Panc1 (cell line): ENCODE data around the gene WIPF1. TPM values are rescaled to one million over a fixed set of nuclear protein-coding genes. Genes with fewer than 3 reads are reported as not detected.

Experiments used
- ATAC-seq: fragments of 200-7000 bp; cut with Tn5 transposase; 2 replicates; pipeline ENCODE4 v1.9.1; 2020; ENCODE audit warnings: mild to moderate bottlenecking, moderate library complexity
- BruUV-seq: library from RNA; stranded (reverse); fragments of 400-500 nt; replicated peaks from 2 replicates; lab custom pipeline; 2021; lab: Mats Ljungman, UMichigan
- CTCF ChIA-PET: fragments of 300-600 bp; sonication (Branson Sonifier 250); formaldehyde crosslinking; loops from one replicate; lab custom pipeline; 2022; ENCODE audit warnings: antibody characterized with exemption; lab: Charles Lee
- POLR2A ChIA-PET: fragments of 300-600 bp; sonication (Branson Sonifier 250); formaldehyde crosslinking; loops from one replicate; lab custom pipeline; 2022; ENCODE audit warnings: antibody characterized with exemption; lab: Charles Lee
- DNase-seq: peaks from one replicate; pipeline ENCODE4 v3.0.0-alpha.2; 2010; ENCODE audit warnings: low read depth, low spot score
- H3K27ac ChIP-seq: 2 replicates; pipeline ENCODE4 v1.5.1; 2011; ENCODE audit warnings: mild to moderate bottlenecking, low read length, inconsistent platforms
- H3K27me3 ChIP-seq: fragments of 200-500 bp; sonication (Bioruptor generic); 2 replicates; pipeline ENCODE4 v1.6.0; 2014; ENCODE audit warnings: low read length, inconsistent platforms; ENCODE audit not compliant: control insufficient read depth, insufficient read depth
- H3K36me3 ChIP-seq: fragments of 200-500 bp; sonication (Bioruptor generic); 2 replicates; pipeline ENCODE4 v1.5.1; 2014; ENCODE audit warnings: inconsistent platforms, mild to moderate bottlenecking, low read length, moderate library complexity; ENCODE audit not compliant: control insufficient read depth, insufficient read depth
- H3K4me1 ChIP-seq: 2 replicates; pipeline ENCODE4 v1.5.1; 2011; ENCODE audit warnings: inconsistent platforms, mild to moderate bottlenecking, low read length, moderate library complexity; ENCODE audit not compliant: control insufficient read depth, insufficient read depth
- H3K4me3 ChIP-seq, 2 experiments: 2 replicates each; pipeline ENCODE4 v1.5.1; 2011 to 2012; ENCODE audit warnings: low read depth in 2 of 2, low read length in 2 of 2, mild to moderate bottlenecking in 2 of 2, inconsistent platforms in 1 of 2, moderate library complexity in 1 of 2
- H3K9me3 ChIP-seq: fragments of 200-500 bp; sonication (Bioruptor generic); 2 replicates; pipeline ENCODE4 v1.5.1; 2014; ENCODE audit warnings: low read depth, mild to moderate bottlenecking, inconsistent platforms, low read length, moderate library complexity; ENCODE audit not compliant: control insufficient read depth, insufficient read depth
- POLR2AphosphoS5 ChIP-seq: IDR thresholded peaks from 2 replicates; pipeline ENCODE4 v1.6.1; 2012; ENCODE audit warnings: mild to moderate bottlenecking, low read depth, low read length, moderate library complexity
- SIN3A ChIP-seq: IDR thresholded peaks from 2 replicates; pipeline ENCODE4 v1.6.1; 2012; ENCODE audit warnings: low read depth, mild to moderate bottlenecking, low read length, moderate library complexity, borderline replicate concordance; ENCODE audit not compliant: insufficient read depth
- TCF7L2 ChIP-seq: IDR thresholded peaks from 2 replicates; pipeline ENCODE4 v1.6.1; 2011; ENCODE audit warnings: mild to moderate bottlenecking, low read depth, low read length, inconsistent platforms
- in situ Hi-C: cut with HindIII; loops from 2 replicates; pipeline ENCODE4 v1.10.0; 2016; ENCODE audit warnings: low sequenced_read_pairs, low pct_unique_long_range_greater_than_20kb
- intact Hi-C: fragments of 100-400 bp; cut with micrococcal nuclease; formaldehyde crosslinking; loops from one replicate; pipeline ENCODE4 v1.10.0; 2022; ENCODE audit not compliant: unreplicated experiment
- total RNA-seq: library from RNA; stranded (reverse); gene quantifications from one replicate; pipeline ENCODE4 v1.2.1, GENCODE V29; 2021; ENCODE audit not compliant: unreplicated experiment
- TF ChIP-seq, protein P1 (sequence below), 2 experiments: IDR thresholded peaks; 2 replicates each; pipeline ENCODE4 v1.6.1; 2011 to 2012; ENCODE audit warnings: low read depth in 2 of 2, control low read depth in 1 of 2, low read length in 1 of 2, mild to moderate bottlenecking in 1 of 2, moderate library complexity in 1 of 2; ENCODE audit not compliant: insufficient read depth in 1 of 2
- TF ChIP-seq, protein P2 (sequence below): fragments of 450-650 bp; IDR thresholded peaks from 2 replicates; pipeline ENCODE4 v1.5.1; 2017; ENCODE audit warnings: mild to moderate bottlenecking

The WIPF1 gene
- total RNA-seq, 1 experiment from 2014 or later, result 8.3 TPM

DNA sequence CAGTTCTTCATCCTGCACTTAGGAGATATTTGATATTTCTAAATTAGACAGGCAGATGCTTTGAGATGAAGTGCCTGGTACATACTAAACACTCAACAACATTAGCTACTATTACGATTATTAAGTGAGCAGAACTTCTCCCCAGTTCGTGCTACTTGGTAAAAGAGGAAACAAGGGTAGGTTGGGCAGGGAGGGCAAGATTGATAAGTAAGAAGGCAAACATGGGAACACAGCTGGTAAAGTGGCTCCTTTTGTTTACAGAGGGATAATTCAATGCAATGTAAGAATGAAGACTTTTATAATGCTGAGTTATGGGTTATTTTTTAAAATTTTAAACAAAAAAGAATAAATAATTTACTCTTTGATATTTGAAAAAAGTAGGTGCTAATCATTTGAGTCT lies 15.9 kb upstream of the WIPF1 start:
- BruUV-seq, result no TSS peak
- intact Hi-C loops, result no loop called here
- no peak overlapping the region for H3K4me3 ChIP-seq
- no peaks in the 10 kb centered on the region for H3K36me3 ChIP-seq
- ChIA-PET POLR2A (no interaction called here), CTCF (no interaction called here)
- H3K4me1 ChIP-seq, result peaks cover 5% of the 10 kb centered on the region; the same call in 1 of the 2 replicates
- no peak for ATAC-seq
- in situ Hi-C loops, result no loop called here
- TF ChIP-seq SIN3A, result no peak
- TF ChIP-seq, protein P1, sequence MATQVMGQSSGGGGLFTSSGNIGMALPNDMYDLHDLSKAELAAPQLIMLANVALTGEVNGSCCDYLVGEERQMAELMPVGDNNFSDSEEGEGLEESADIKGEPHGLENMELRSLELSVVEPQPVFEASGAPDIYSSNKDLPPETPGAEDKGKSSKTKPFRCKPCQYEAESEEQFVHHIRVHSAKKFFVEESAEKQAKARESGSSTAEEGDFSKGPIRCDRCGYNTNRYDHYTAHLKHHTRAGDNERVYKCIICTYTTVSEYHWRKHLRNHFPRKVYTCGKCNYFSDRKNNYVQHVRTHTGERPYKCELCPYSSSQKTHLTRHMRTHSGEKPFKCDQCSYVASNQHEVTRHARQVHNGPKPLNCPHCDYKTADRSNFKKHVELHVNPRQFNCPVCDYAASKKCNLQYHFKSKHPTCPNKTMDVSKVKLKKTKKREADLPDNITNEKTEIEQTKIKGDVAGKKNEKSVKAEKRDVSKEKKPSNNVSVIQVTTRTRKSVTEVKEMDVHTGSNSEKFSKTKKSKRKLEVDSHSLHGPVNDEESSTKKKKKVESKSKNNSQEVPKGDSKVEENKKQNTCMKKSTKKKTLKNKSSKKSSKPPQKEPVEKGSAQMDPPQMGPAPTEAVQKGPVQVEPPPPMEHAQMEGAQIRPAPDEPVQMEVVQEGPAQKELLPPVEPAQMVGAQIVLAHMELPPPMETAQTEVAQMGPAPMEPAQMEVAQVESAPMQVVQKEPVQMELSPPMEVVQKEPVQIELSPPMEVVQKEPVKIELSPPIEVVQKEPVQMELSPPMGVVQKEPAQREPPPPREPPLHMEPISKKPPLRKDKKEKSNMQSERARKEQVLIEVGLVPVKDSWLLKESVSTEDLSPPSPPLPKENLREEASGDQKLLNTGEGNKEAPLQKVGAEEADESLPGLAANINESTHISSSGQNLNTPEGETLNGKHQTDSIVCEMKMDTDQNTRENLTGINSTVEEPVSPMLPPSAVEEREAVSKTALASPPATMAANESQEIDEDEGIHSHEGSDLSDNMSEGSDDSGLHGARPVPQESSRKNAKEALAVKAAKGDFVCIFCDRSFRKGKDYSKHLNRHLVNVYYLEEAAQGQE (IDR thresholded peaks at IDR 0.05; ENCODE audit: insufficient read depth in 1 of 2, low read depth in 2 of 2, low read length in 1 of 2), result no peak
- H3K27ac ChIP-seq, result no peak overlapping the region
- no peaks in the 10 kb centered on the region for H3K27me3 ChIP-seq
- no peaks in the 10 kb centered on the region for H3K9me3 ChIP-seq
- no peak for DNase-seq

DNA sequence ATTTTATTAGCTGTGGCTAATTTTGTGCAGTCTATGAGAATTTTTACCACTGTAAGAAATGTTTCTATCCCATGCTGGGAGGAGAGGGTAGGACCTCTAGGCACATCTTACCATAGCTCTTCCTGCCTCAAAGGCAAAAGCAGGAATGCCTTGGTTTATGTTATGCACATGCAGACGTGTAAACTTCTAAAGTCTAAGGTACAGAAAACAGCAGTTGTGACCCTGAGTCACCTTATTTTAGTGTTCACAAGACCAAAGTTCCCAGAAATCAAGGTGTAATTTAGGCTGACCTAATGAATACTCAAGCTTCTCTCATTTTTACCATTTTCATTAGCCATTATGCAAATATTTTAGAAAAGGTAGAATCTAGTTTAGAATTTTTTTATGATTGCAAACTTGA lies 15.4 kb upstream of the WIPF1 start:
- Histone ChIP-seq H3K4me3 (no peak overlapping the region), H3K27me3 (no peaks in the 10 kb centered on the region), H3K9me3 (no peaks in the 10 kb centered on the region), H3K4me1 (peaks cover 5% of the 10 kb centered on the region; the same call in 1 of the 2 replicates), H3K27ac (no peak overlapping the region), H3K36me3 (no peaks in the 10 kb centered on the region)
- TF ChIP-seq, protein P2, sequence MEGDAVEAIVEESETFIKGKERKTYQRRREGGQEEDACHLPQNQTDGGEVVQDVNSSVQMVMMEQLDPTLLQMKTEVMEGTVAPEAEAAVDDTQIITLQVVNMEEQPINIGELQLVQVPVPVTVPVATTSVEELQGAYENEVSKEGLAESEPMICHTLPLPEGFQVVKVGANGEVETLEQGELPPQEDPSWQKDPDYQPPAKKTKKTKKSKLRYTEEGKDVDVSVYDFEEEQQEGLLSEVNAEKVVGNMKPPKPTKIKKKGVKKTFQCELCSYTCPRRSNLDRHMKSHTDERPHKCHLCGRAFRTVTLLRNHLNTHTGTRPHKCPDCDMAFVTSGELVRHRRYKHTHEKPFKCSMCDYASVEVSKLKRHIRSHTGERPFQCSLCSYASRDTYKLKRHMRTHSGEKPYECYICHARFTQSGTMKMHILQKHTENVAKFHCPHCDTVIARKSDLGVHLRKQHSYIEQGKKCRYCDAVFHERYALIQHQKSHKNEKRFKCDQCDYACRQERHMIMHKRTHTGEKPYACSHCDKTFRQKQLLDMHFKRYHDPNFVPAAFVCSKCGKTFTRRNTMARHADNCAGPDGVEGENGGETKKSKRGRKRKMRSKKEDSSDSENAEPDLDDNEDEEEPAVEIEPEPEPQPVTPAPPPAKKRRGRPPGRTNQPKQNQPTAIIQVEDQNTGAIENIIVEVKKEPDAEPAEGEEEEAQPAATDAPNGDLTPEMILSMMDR, result no peak
- TF ChIP-seq TCF7L2 (no peak), POLR2AphosphoS5 (no peak), SIN3A (no peak)
- TF ChIP-seq, protein P1 (IDR thresholded peaks at IDR 0.05; ENCODE audit: insufficient read depth in 1 of 2, low read depth in 2 of 2, low read length in 1 of 2), result no peak
- ChIA-PET POLR2A (no interaction called here), CTCF (interaction anchor here (0.6 kb wide), 1 partner anchor 13 kb away, joined by 3 read pairs; no protein-coding TSS in a partner anchor)
- ATAC-seq, result no peak
- DNase-seq, result no peak
- intact Hi-C loops (no loop called here), in situ Hi-C loops (no loop called here)
- BruUV-seq, result no TSS peak
